IPS DF 6.9 (cell line): ENCODE results near the gene CSNK2A3.

Experiments
- DNase-seq: peaks from one replicate; pipeline ENCODE4 v3.0.0-alpha.2; 2013; ENCODE audit warnings: low read depth, low spot score
- H3K27ac ChIP-seq: one replicate; pipeline ENCODE4 v1.5.1; 2013; ENCODE audit warnings: low read length, control low read depth
- H3K27me3 ChIP-seq: 2 replicates; pipeline ENCODE4 v1.6.1; 2013; ENCODE audit warnings: mild to moderate bottlenecking, low read length; ENCODE audit not compliant: control insufficient read depth, insufficient read depth
- H3K36me3 ChIP-seq: 2 replicates; pipeline ENCODE4 v1.6.1; 2013; ENCODE audit warnings: low read length; ENCODE audit not compliant: control insufficient read depth, insufficient read depth
- H3K4me1 ChIP-seq: 2 replicates; pipeline ENCODE4 v1.6.1; 2013; ENCODE audit warnings: low read length; ENCODE audit not compliant: control insufficient read depth, insufficient read depth
- H3K4me3 ChIP-seq: 2 replicates; pipeline ENCODE4 v1.5.1; 2013; ENCODE audit warnings: mild to moderate bottlenecking, low read length
- H3K9me3 ChIP-seq: 2 replicates; pipeline ENCODE4 v1.6.1; 2013; ENCODE audit warnings: low read length, inconsistent platforms; ENCODE audit not compliant: control insufficient read depth, insufficient read depth
- WGBS: extraction: QIAGEN DNeasy Blood & Tissue Kit; methylation state at CpG from one replicate; pipeline ENCODE4 v1.1.7; 2013; ENCODE audit warnings: mixed read lengths, missing lambda C conversion rate; ENCODE audit not compliant: insufficient read length, insufficient coverage; 5-methylcytosine and 5-hydroxymethylcytosine counted together

Gene CSNK2A3

DNA sequence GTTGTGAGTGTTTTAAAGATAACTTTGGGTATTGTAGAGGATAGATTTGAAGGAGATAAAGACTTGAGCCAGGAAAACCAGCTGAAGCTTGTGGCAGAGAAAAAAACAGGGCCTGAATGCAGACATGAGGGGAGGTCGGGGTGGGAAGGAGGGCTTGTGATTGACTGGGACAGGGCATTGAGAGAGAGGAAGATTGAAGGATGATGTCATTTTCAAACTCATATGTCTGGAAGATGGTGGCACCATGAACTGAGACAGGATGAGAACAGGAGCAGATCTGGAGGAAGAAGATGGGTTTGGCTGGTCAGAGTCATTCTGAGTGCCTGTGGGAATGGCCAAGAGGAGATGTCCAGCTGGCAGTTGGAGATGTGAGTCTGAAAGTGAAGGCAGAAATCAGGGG, 14.7 kb downstream of the CSNK2A3 start:
- Histone ChIP-seq H3K27me3 (no peaks in the 10 kb centered on the region; the same call in 1 of the 2 replicates), H3K9me3 (no peaks in the 10 kb centered on the region), H3K4me3 (no peak overlapping the region), H3K27ac (no peak overlapping the region), H3K4me1 (no peaks in the 10 kb centered on the region), H3K36me3 (no peaks in the 10 kb centered on the region)
- no peak for DNase-seq
- WGBS: no CpG with 5 or more reads among the region's 1 CpG

DNA sequence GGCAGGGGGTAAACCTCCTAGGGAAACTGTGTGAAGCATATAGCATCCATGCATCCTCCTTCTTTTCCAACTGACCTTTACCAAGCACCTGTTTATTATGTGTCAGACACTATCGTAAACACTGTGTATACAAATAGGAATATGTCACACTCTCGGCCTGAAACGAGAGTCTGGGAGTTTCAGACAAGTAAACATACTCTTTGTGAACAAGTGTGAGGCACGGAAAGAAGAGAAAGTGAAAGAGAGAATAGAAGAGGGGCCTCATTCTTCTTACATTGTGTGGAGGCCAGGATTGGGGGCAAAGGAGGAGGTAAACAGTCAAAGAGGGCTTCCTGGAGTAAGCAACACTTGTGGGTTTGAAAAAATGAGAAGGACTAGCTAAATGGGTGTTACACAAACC, 16.4 kb downstream of the CSNK2A3 start:
- H3K4me1 ChIP-seq: no peaks in the 10 kb centered on the region
- no peaks in the 10 kb centered on the region for H3K36me3 ChIP-seq
- no peak overlapping the region for H3K27ac ChIP-seq
- DNase-seq: no peak
- H3K9me3 ChIP-seq: no peaks in the 10 kb centered on the region
- no CpG with 5 or more reads among the region's 4 CpGs for WGBS
- no peak overlapping the region for H3K4me3 ChIP-seq
- H3K27me3 ChIP-seq: no peaks in the 10 kb centered on the region; the same call in 1 of the 2 replicates

DNA sequence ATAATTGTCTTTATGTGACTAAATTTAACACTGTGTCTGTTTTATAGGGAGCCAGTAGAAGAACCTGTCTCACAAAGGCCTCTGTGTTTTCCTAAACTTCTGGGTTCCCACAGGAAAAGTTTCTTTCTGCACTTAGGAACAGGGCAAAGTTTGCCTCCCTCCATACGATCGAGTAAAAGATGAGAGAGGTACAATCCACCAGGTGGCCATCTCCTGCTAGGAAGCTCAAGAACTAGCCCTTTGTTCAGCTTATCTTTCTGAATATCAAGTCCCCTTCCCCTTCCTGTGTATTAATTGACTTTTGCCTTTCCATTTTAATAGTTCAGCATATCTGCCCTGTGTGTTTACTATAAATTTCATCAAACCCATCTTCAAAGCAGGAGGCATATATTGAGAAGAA, 18.0 kb downstream of the CSNK2A3 start:
- WGBS: no CpG with 5 or more reads among the region's 2 CpGs
- no peaks in the 10 kb centered on the region for H3K36me3 ChIP-seq

GRCh38 chr11:11334607-11335006, 18.4 kb downstream of the CSNK2A3 start:
- no peaks in the 10 kb centered on the region for H3K4me1 ChIP-seq
- no peak for DNase-seq
- H3K4me3 ChIP-seq: no peak overlapping the region
- no peaks in the 10 kb centered on the region for H3K36me3 ChIP-seq
- H3K9me3 ChIP-seq: no peaks in the 10 kb centered on the region
- no peak overlapping the region for H3K27ac ChIP-seq
- WGBS: no CpG with 5 or more reads among the region's 4 CpGs
- no peaks in the 10 kb centered on the region; the same call in 1 of the 2 replicates for H3K27me3 ChIP-seq

More for the DNA sequence above, 18.0 kb downstream of the CSNK2A3 start:
- Histone ChIP-seq H3K4me3 (no peak overlapping the region), H3K27me3 (no peaks in the 10 kb centered on the region; the same call in 1 of the 2 replicates), H3K4me1 (no peaks in the 10 kb centered on the region), H3K27ac (no peak overlapping the region), H3K9me3 (no peaks in the 10 kb centered on the region)
- DNase-seq: no peak

GRCh38 chr11:11332141-11332710, 20.8 kb downstream of the CSNK2A3 start:
- Histone ChIP-seq H3K27me3 (no peaks in the 10 kb centered on the region), H3K36me3 (no peaks in the 10 kb centered on the region), H3K27ac (no peak overlapping the region), H3K4me3 (no peak overlapping the region), H3K9me3 (no peaks in the 10 kb centered on the region), H3K4me1 (no peaks in the 10 kb centered on the region)
- DNase-seq: no peak
- WGBS: no CpG with 5 or more reads among the region's 5 CpGs

DNA sequence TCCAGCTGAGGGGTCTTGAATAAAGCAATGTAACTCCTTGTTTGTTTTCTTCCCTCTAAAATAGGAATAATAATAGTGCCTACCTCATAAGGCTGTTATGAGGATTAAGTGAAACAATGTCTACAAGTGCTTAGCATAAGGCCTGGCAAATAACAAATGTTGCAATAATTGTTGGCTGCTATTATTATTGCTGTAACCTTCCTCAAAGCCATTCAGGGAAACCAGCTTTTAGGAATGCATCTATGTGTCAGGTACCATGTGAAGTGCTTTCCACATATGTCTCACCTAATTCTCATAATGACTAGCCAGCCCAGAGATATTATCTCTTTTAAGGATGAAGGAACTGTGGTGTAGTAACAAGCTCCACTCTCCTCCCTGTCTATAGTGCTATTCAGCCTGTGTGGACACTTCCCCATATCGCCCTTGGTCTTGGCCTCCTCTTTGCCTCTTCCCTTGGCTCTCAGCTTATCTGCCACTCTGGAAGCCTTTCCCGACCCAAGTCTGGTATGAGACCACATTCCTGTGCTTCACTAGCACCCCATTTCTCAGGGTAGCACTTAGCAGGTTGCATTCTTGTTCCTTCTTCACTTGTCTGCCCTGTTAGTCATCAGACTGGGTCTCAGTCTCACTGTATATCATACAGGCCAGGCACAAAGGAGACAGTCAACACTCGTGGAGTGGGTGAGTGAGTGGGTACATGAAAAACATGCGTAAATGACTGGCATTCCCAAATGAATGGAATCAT, 23.8 kb downstream of the CSNK2A3 start:
- H3K4me1 ChIP-seq: no peaks in the 10 kb centered on the region
- H3K9me3 ChIP-seq: no peaks in the 10 kb centered on the region
- no CpG with 5 or more reads among the region's 4 CpGs for whole genome bisulfite sequencing
- no peak for DNase-seq
- H3K36me3 ChIP-seq: no peaks in the 10 kb centered on the region
- H3K4me3 ChIP-seq: no peak overlapping the region
- no peak overlapping the region for H3K27ac ChIP-seq
- H3K27me3 ChIP-seq: no peaks in the 10 kb centered on the region

- WGBS: no CpG with 5 or more reads among the region's 1 CpG
- H3K27ac ChIP-seq: no peak overlapping the region
These were observed 29.0 kb downstream of the CSNK2A3 start for GRCh38 chr11:11324090-11324489.

GRCh38 chr11:11322101-11322500, 30.9 kb downstream of the CSNK2A3 start:
- no peaks in the 10 kb centered on the region for H3K4me1 ChIP-seq
- no peak overlapping the region for H3K4me3 ChIP-seq
- DNase-seq: no peak
- H3K36me3 ChIP-seq: no peaks in the 10 kb centered on the region
- no peaks in the 10 kb centered on the region for H3K9me3 ChIP-seq
- H3K27ac ChIP-seq: no peak overlapping the region
- H3K27me3 ChIP-seq: no peaks in the 10 kb centered on the region

More at GRCh38 chr11:11324090-11324489, 29.0 kb downstream of the CSNK2A3 start:
- Histone ChIP-seq H3K9me3 (no peaks in the 10 kb centered on the region), H3K27me3 (no peaks in the 10 kb centered on the region), H3K36me3 (no peaks in the 10 kb centered on the region), H3K4me1 (no peaks in the 10 kb centered on the region), H3K4me3 (no peak overlapping the region)
- no peak for DNase-seq

GRCh38 chr11:11320825-11321224, 32.2 kb downstream of the CSNK2A3 start:
- H3K9me3 ChIP-seq: no peaks in the 10 kb centered on the region
- no CpG with 5 or more reads among the region's 2 CpGs for WGBS
- no peaks in the 10 kb centered on the region for H3K4me1 ChIP-seq
- DNase-seq: no peak
- no peaks in the 10 kb centered on the region for H3K27me3 ChIP-seq
- no peak overlapping the region for H3K27ac ChIP-seq
- H3K4me3 ChIP-seq: no peak overlapping the region
- no peaks in the 10 kb centered on the region for H3K36me3 ChIP-seq

- H3K9me3 ChIP-seq: no peaks in the 10 kb centered on the region
- no peak for DNase-seq
- no peak overlapping the region for H3K4me3 ChIP-seq
- no peaks in the 10 kb centered on the region for H3K27me3 ChIP-seq
- no CpG with 5 or more reads among the region's 4 CpGs for WGBS
- no peaks in the 10 kb centered on the region for H3K4me1 ChIP-seq
- H3K36me3 ChIP-seq: no peaks in the 10 kb centered on the region
- no peak overlapping the region for H3K27ac ChIP-seq
These were observed 34.1 kb downstream of the CSNK2A3 start for GRCh38 chr11:11318961-11319360.

DNA sequence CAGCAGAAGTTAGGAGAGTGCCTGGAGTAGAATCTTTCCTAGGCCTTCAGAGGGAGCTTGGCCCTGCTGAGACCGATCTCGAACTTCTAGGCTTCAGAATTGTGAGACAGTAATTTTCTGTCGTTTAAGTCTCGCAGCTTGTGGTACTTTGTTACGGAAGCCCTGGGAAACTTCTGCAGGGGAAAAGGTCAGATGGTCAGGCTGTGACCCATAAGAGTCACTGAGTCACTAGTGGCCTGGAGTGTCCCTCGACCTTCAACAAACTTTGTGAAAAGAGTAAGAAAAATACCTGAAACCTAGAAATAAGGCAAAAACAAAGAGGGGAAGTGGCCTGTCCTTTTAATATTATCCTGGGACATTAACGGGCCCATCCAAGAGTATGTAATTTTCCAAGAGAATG, 34.6 kb downstream of the CSNK2A3 start:
- no CpG with 5 or more reads among the region's 7 CpGs for WGBS
- Histone ChIP-seq H3K9me3 (no peaks in the 10 kb centered on the region), H3K27me3 (no peaks in the 10 kb centered on the region), H3K4me3 (no peak overlapping the region), H3K36me3 (no peaks in the 10 kb centered on the region), H3K4me1 (no peaks in the 10 kb centered on the region), H3K27ac (no peak overlapping the region)
- no peak for DNase-seq
